Activated CD8-positive, alpha-beta memory T cell treated with anti-CD3 and anti-CD28 coated beads for 48 hours (primary cell): ENCODE measurements around the gene STAT4.

ENCODE experiments used
- DNase-seq, 3 experiments: peaks; one replicate each; pipeline ENCODE4 v3.0.0-alpha.2; 2020; ENCODE audit warnings: low read depth in 2 of 3, low spot score in 2 of 3

STAT4 gene

GRCh38 chr2:191148791-191149190, 2.0 kb downstream of the STAT4 start:
- no peak for DNase-seq

- no peak for DNase-seq
Observed at GRCh38 chr2:191148281-191148680, 2.5 kb downstream of the STAT4 start.

GRCh38 chr2:191145769-191146471, 4.9 kb downstream of the STAT4 start:
- no peak for DNase-seq

GRCh38 chr2:191144217-191144616, 6.6 kb downstream of the STAT4 start:
- no peak for DNase-seq

- no peak for DNase-seq
Observed at GRCh38 chr2:191143791-191144190, 7.0 kb downstream of the STAT4 start.

- no peak for DNase-seq
Observed at GRCh38 chr2:191128911-191129304, 21.9 kb downstream of the STAT4 start.

- no peak for DNase-seq
Observed at GRCh38 chr2:191128172-191128910, 22.5 kb downstream of the STAT4 start.

GRCh38 chr2:191127235-191127634, 23.6 kb downstream of the STAT4 start:
- DNase-seq = no peak

GRCh38 chr2:191126386-191127085, 24.3 kb downstream of the STAT4 start:
- no peak for DNase-seq

- no peak for DNase-seq
Observed at GRCh38 chr2:191125646-191126045, 25.1 kb downstream of the STAT4 start.

- DNase-seq = no peak
Observed at GRCh38 chr2:191122638-191123294, 28.0 kb downstream of the STAT4 start.

GRCh38 chr2:191117341-191117740, 33.5 kb downstream of the STAT4 start:
- no peak for DNase-seq

- no peak for DNase-seq
Observed at GRCh38 chr2:191115804-191116203, 35.0 kb downstream of the STAT4 start.

GRCh38 chr2:191115391-191115790, 35.4 kb downstream of the STAT4 start:
- DNase-seq = peak in 1 of 3 experiments; percentile 37

- no peak for DNase-seq
Observed at GRCh38 chr2:191114403-191114886, 36.3 kb downstream of the STAT4 start.

- DNase-seq = no peak
Observed at GRCh38 chr2:191113761-191114160, 37.0 kb downstream of the STAT4 start.

GRCh38 chr2:191112448-191112901, 38.3 kb downstream of the STAT4 start:
- no peak for DNase-seq

- DNase-seq = no peak
Observed at GRCh38 chr2:191109888-191110287, 40.9 kb downstream of the STAT4 start.

- DNase-seq = no peak
Observed at GRCh38 chr2:191108331-191108730, 42.5 kb downstream of the STAT4 start.

- no peak for DNase-seq
Observed at GRCh38 chr2:191105082-191105481, 45.7 kb downstream of the STAT4 start.

- DNase-seq = no peak
Observed at GRCh38 chr2:191103774-191104173, 47.0 kb downstream of the STAT4 start.
